NCI-H2227 (cell line): ENCODE data around the gene OVCH2.
"Not testable (repeated sequence)": the region's sequence is repeated elsewhere in the genome, so short reads cannot be mapped to it uniquely, and the experiment has no call there.

ENCODE experiments used
- DNase-seq: peaks from one replicate; lab custom pipeline; 2025; ENCODE audit not compliant: unreplicated experiment; lab: John Stamatoyannopoulos, UW

Gene OVCH2

DNA sequence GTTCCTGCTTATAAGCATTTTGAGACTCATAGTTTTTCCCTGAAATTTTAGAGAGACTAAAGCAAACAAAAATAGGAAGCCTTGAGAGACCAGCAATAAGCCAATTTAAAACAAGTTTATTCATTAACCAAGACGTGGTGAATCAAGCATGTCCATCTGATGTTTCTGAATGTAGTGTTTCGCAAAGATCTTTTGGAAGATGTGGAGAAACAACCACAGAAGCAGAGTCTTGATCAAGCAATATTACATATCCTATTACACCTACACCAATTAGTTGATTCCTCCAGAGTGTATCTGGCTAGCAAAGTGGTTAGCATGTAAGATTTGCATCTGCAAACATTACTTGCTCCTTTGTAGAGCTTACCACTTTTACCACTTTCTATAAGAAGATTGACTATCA lies at the start of gene OVCH2:
TSS of gene OVCH2 (minus strand) at position 101 of the 400 bp plus-strand sequence. CDS start at position 18, 83 bp downstream.
- DNase-seq = no peak

- DNase-seq = no peak
Observed at GRCh38 chr11:7749456-7749855, 43.2 kb upstream of the OVCH2 start.

GRCh38 chr11:7734767-7735166 lies 28.5 kb upstream of the OVCH2 start:
- DNase-seq = not testable (repeated sequence)

- DNase-seq = no peak
Observed at GRCh38 chr11:7714786-7715185, 8.5 kb upstream of the OVCH2 start.

DNA sequence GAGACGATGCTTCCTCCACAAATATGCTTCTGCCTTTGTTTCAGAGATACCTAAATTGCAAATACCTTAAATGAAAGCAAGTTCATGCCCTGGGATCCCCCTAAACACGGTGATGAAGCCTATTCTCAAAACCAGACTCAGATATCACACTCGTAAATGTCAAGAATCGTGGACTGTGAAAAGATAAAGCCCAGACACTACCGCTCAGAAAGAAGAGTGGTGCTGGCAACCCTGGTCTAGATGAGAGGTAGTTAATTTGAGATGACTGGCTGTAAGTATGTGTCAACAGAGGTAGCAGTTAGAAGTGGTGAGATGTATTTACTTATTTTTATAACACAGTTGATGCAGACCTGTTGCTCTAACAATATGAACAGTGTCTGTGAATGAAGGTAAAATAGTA lies 2.5 kb downstream of the OVCH2 start:
- no peak for DNase-seq

DNA sequence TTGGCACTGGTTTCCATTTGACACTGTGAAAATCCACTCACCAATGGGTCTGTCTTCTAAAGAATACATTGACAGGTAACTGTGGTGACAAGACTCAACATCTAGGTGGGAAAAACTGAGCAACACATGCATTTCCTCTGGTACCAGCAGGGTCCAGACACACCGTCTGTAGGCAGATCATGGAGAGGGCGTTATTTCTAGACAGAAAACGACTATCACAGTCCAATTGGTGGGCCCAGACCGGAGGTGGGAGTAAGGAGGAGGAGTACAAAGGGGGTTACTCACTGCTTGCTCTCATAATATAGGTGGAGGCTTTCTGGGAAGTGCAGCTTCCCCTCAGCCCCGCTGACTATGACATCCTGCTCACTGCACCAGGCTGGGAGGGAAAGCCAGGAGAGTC lies 9.9 kb downstream of the OVCH2 start:
- no peak for DNase-seq

DNA sequence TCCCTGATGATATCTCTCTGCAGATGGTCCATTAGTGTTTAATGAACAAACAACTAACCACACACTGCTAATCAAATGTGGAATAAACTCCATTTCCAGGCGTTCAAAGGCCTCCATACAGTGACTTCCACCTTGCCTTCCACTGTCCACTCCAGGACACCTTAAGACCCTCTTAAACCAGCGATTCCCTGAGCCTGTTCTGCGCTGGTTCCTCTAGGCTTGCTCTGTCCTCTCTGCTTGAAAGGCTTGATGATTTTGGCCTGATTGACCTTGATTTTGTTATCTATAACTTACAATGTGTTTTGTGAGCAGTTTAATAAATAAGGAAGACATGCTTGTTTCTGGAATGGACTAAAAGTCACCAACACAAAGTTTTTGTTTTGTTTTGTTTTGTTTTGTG lies 12.0 kb downstream of the OVCH2 start:
- no peak for DNase-seq

- no peak for DNase-seq
Observed at GRCh38 chr11:7692426-7692825, 13.9 kb downstream of the OVCH2 start.

GRCh38 chr11:7691759-7692350 lies 14.4 kb downstream of the OVCH2 start:
- DNase-seq = no peak

GRCh38 chr11:7690648-7691047 lies 15.6 kb downstream of the OVCH2 start:
- no peak for DNase-seq

DNA sequence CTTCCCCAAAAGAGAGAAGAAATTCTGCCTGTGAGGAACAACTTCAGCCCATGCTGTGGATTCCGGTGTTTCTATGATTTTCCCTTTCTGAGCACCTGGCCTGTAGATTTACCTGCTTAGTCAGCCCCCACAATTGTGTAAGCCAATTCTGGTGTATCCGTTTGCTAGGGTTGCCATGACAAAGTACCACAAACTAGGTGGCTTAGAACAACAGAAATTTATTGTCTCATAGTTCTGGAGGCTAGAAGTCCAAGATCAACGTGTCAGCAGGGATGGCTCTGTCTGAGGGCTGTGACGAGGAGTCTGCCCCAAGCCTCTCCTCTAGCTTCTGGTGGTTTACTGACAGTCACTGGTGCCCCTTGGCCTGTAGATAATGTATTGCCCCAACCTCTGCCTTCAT lies 17.0 kb downstream of the OVCH2 start:
- DNase-seq = no peak

DNA sequence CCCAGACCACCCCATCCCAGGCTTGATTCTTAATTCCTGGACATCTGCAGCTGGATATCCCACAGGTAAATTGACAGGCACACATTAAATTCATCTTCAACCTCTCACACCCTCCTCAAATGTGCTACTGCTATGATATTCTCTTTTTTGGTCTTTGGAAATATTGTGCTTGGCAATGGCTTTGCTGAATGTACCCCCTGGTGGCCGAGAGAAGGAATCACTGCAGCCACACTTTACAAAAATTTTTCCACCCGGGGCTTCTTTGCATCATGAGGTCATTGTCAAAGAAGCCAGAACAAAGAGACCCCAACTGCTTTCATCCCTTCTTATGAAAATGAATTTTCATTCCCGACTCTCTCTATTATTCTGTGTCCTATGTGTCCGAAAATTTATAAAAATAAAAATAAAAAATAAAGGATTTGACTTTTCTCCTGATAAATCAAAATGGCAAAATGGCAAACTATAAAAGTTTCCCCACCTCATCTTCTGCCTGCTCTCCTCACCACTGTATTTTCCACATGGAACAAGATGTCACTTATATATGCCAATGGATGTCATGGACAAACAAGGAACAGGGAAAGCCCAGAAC lies 17.9 kb downstream of the OVCH2 start:
- DNase-seq = peak; percentile 18

DNA sequence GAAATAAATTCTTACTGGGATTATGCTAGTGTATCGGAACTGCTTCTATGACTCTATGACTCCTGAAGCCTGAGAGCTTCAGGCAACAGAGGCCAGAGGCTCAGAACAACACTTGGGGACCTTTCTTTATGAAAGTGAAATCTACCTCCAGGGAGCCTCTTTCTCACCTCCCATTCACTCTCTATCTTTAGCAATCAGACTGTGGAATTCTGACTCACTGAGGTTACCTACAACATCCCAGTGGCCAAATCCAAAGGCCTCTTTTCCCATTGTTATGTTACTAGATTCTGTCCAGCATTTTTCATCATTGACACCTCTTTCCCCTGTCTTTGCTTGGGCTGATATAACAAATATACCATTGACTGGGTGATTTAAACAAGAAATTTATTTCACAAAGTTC lies 18.9 kb downstream of the OVCH2 start:
- no peak for DNase-seq

DNA sequence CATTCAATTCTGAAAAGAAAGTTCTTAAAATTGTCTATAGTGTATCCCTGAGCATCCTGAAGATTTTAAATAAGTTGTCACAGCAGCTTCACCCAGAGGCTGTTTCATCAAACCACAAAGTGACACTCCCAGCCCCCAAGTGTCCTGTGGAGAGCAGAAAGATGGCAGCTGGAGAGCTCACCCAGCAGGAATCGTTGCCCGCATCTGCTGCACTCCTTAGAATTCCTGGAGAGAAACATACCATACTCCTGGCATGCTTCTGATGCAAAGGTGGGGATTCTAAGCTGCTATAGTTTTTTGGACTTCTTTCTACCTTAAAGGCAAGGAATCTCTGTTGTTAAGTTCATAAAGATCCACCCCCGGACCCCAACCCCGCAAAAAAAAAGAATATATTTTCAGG lies 19.5 kb downstream of the OVCH2 start:
- no peak for DNase-seq

DNA sequence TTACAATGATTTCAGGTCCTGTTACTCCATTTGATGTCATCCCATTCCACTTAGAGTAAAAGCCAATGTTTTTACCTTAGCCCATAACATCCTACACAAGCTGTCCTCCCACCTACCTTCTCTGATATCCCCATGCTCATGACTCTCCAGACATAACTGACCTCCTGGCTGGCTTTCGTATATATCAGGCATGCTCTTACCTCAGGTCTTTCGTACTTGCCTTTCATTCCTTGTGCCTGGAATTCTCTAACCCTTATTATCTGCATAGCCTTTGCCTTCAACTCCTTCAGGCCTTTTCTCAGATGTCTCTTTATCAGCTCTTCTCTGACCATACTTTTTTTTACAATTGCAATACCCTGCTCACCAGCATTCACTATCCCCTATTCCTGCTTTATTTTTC lies 22.7 kb downstream of the OVCH2 start:
- no peak for DNase-seq

- no peak for DNase-seq
Observed at GRCh38 chr11:7677796-7678201, 28.5 kb downstream of the OVCH2 start.

- no peak for DNase-seq
Observed at GRCh38 chr11:7677071-7677470, 29.2 kb downstream of the OVCH2 start.

GRCh38 chr11:7675631-7676030 lies 30.6 kb downstream of the OVCH2 start:
- DNase-seq = no peak

DNA sequence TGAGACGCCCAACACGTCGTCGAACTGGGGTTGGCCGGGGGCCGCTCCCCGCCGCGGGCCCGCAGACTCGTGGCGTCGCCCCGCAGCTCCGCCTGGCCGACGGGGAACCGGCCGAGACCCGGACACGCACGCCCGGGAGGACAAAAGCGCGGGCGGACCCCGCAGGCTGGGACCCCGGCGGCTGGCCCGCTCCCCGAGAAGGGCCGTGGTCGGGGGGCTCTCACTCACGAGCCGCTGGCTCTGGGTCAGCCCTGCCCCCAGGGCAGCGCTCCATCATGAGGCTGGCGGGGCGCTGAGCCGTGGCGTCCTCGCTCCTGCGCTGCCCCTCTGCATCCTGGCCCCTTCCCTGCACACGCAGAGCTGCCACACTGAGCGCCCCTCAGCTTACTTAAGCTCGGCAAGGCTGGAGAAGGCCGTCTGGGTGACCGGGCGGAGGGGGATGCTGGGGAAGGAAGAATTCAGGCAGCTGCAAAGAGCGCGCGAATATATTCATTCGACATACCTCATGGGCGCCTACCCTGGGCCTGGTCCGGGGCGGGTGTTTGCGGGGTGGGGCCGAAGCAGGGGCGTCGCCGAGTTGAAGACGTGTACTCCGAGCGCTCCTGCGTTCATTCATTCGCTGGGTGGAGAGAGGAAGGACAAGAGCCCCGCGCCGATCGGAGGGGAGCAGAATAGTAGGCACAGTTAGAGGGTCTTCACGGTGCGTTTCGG lies 32.4 kb downstream of the OVCH2 start:
- peak; percentile 29 for DNase-seq

DNA sequence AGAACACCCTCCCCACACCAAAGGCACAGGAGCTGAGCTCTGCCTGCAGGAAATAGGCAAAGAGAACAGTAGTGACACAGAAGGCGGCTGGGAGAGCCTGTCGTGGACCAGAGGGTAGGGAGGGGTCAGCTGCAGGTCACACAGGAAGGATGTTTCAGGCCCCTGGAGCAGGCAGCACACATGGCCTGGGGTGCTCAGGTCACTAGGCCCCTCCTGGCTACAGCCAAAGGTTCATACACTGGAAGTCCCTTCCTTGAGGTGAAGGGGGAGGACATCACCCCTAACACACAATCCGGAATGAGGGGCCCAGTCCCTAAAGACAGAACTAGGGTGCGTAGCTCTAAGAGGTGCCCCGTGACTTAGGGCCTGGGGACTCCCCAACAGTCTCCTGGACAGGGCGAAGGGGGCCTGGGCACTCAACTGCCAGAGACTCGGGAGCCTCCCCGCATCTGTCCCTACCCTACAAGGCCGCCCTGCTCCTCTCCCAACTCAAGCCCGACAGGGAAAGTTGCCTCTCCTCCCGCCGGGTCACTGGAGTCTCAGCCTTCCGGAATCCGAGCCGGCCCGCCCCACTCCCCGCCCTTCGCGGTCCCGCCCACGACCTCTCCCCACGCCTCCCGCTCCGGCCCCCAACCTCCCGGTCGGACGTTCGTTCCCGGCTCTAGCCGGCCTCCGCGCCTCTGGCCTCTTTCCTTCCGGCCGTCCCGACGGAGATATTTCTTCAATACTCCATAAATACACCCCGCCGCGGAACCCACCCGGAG lies 33.1 kb downstream of the OVCH2 start, which contains the start of gene CYB5R2:
TSS of gene CYB5R2 (minus strand) at position 541 of the 764 bp plus-strand sequence. CDS start 675 bp downstream, outside the sequence.
- DNase-seq = no peak

GRCh38 chr11:7672276-7672959 lies 33.9 kb downstream of the OVCH2 start:
- no peak for DNase-seq
